ENCODE data around the gene MLPH.

GRCh38 chr2:237604391-237604790 is 117.3 kb downstream of the MLPH start:
- TF ChIP-seq CTCF (IDR thresholded peaks at IDR 0.05; ENCODE audit: low read depth, low read length, missing input control) = no peak
- no peak for TF ChIP-seq TAF1 (conservative IDR thresholded peaks at IDR 0.05)
- TF ChIP-seq NR2F2 (IDR thresholded peaks at IDR 0.05) = no peak
- no peak for TF ChIP-seq RAD21 (IDR thresholded peaks at IDR 0.05)
- TF ChIP-seq EGR1 (IDR thresholded peaks at IDR 0.05; ENCODE audit: low read depth in 2 of 2) = no peak
